ENCODE results near the gene SYVN1.

DNA sequence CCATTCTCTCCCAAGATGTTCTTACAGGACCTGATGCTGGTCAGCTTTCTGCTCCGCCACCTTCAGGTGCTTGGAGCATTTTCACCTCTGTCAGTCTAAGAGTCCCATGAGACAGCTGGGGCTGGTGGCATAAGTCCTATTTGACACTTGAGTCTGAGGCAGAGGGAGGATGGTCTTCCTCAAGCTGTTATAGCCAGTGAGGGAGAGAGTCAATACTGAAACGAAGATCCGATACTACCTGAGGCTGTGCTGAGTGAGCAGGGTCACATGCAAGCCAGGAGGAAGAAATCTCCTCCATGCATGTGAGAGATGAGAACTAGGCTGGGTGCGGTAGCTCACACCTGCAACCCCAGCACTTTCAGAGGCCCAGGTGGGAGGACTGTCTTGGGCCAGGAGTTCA lies 44.7 kb downstream of the SYVN1 start:
- TF ChIP-seq, protein P1, sequence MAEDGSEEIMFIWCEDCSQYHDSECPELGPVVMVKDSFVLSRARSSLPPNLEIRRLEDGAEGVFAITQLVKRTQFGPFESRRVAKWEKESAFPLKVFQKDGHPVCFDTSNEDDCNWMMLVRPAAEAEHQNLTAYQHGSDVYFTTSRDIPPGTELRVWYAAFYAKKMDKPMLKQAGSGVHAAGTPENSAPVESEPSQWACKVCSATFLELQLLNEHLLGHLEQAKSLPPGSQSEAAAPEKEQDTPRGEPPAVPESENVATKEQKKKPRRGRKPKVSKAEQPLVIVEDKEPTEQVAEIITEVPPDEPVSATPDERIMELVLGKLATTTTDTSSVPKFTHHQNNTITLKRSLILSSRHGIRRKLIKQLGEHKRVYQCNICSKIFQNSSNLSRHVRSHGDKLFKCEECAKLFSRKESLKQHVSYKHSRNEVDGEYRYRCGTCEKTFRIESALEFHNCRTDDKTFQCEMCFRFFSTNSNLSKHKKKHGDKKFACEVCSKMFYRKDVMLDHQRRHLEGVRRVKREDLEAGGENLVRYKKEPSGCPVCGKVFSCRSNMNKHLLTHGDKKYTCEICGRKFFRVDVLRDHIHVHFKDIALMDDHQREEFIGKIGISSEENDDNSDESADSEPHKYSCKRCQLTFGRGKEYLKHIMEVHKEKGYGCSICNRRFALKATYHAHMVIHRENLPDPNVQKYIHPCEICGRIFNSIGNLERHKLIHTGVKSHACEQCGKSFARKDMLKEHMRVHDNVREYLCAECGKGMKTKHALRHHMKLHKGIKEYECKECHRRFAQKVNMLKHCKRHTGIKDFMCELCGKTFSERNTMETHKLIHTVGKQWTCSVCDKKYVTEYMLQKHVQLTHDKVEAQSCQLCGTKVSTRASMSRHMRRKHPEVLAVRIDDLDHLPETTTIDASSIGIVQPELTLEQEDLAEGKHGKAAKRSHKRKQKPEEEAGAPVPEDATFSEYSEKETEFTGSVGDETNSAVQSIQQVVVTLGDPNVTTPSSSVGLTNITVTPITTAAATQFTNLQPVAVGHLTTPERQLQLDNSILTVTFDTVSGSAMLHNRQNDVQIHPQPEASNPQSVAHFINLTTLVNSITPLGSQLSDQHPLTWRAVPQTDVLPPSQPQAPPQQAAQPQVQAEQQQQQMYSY (CRISPR knock-in tag; IDR thresholded peaks at IDR 0.05) = no peak
- TF ChIP-seq MXD4 (CRISPR knock-in tag; IDR thresholded peaks at IDR 0.05; ENCODE audit: borderline replicate concordance) = no peak
- TF ChIP-seq, protein P2, sequence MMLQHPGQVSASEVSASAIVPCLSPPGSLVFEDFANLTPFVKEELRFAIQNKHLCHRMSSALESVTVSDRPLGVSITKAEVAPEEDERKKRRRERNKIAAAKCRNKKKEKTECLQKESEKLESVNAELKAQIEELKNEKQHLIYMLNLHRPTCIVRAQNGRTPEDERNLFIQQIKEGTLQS (CRISPR knock-in tag; conservative IDR thresholded peaks at IDR 0.05) = no peak
